Testis (tissue), 2 donors: ENCODE measurements around the gene P2RY6.

Experiments used
- POLR2A ChIP-seq: fragments of 450-650 bp; IDR thresholded peaks from one replicate; pipeline ENCODE4 v1.6.1; 2017; ENCODE audit warnings: antibody characterized with exemption, mild to moderate bottlenecking, moderate library complexity
- TF ChIP-seq, protein P1 (sequence below), 3 experiments: fragments of 450-650 bp in 2 of 3; fragments of 200-600 bp in 1 of 3; sonication (generic) in 1 of 3; IDR thresholded peaks; one replicate each; pipeline ENCODE4 v1.5.1; 2016 to 2019; ENCODE audit warnings: antibody characterized with exemption in 3 of 3, mild to moderate bottlenecking in 2 of 3, moderate library complexity in 1 of 3

DNA sequence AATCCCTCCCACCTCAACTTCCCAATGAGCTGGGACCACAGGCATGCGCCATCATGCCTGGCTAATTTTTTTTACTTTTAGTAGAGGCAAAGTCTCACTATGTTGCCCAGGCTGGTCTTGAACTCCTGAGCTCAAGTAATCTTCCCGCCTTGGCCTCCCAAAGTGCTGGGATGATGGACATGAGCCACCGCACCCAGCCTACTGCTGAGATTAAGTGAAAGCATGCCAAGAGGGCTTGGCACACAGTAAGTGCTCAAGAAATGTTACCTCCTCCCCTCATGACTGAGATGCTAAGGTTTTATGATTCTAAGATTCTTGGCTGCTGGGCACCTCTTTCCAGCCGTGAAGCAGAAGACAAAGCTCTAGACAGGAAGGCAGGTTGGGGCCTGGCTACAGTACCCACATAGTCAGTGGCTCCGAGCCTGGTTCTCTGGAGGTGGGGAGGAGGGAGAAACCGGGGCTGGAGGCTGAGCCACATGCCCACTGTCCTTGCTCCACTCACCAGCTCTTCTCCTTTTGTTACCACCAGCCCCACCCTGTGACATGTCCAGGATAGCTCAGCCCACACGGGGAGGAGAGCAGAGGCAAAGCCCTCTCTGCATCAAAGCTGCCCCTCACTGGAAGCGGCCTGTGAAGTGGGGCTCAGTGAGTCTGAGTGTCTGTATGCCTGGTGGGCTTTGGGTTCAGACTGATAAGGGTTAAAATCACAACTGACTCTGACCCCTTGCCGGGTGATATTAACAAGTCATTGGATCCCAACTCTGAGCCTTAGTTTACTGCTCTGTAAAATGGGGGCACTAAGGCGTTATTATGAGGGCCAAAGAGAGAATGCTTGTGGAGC is 48.8 kb downstream of the P2RY6 start:
- TF ChIP-seq, protein P1, sequence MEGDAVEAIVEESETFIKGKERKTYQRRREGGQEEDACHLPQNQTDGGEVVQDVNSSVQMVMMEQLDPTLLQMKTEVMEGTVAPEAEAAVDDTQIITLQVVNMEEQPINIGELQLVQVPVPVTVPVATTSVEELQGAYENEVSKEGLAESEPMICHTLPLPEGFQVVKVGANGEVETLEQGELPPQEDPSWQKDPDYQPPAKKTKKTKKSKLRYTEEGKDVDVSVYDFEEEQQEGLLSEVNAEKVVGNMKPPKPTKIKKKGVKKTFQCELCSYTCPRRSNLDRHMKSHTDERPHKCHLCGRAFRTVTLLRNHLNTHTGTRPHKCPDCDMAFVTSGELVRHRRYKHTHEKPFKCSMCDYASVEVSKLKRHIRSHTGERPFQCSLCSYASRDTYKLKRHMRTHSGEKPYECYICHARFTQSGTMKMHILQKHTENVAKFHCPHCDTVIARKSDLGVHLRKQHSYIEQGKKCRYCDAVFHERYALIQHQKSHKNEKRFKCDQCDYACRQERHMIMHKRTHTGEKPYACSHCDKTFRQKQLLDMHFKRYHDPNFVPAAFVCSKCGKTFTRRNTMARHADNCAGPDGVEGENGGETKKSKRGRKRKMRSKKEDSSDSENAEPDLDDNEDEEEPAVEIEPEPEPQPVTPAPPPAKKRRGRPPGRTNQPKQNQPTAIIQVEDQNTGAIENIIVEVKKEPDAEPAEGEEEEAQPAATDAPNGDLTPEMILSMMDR (IDR thresholded peaks at IDR 0.05) = no peak
- no peak for TF ChIP-seq POLR2A
